Activated T-helper 2 cell treated with anti-CD3 and anti-CD28 coated beads, Interferon-gamma antibody, Interleukin-2, Interleukin-4, amounts not matched to agents 10 μg/mL and 5 μg/mL and 100 μg/mL, durations not matched to agents 14 hours and 24 hours and 36 hours (primary cell): Measurements from ENCODE around the gene RAB29. TPM values are rescaled to one million over a fixed set of nuclear protein-coding genes. Genes with fewer than 3 reads are reported as not detected.

Experiments used
- DNase-seq: peaks from one replicate; pipeline ENCODE4 v3.0.0; 2021; ENCODE audit warnings: low spot score
- H3K27ac Mint-ChIP-seq: one replicate; pipeline ENCODE4 v1.8.0; 2021; ENCODE audit warnings: mixed read lengths
- H3K27me3 Mint-ChIP-seq: one replicate; pipeline ENCODE4 v1.8.0; 2021; ENCODE audit warnings: low read depth, mixed read lengths
- H3K36me3 Mint-ChIP-seq: one replicate; pipeline ENCODE4 v1.8.0; 2021; ENCODE audit warnings: low read depth, mixed read lengths
- H3K4me1 Mint-ChIP-seq: one replicate; pipeline ENCODE4 v1.8.0; 2021; ENCODE audit warnings: low read depth, mixed read lengths
- H3K4me3 Mint-ChIP-seq: one replicate; pipeline ENCODE4 v1.8.0; 2021; ENCODE audit warnings: low read depth, mild to moderate bottlenecking, moderate library complexity, mixed read lengths
- H3K9me3 Mint-ChIP-seq: one replicate; pipeline ENCODE4 v1.8.0; 2021; ENCODE audit warnings: mixed read lengths
- intact Hi-C: fragments of 100-400 bp; cut with micrococcal nuclease; formaldehyde crosslinking; loops from one replicate; pipeline ENCODE4 v1.15.1; 2023
- total RNA-seq: library from RNA; stranded (reverse); gene quantifications from 2 replicates; pipeline ENCODE4 v1.2.3, GENCODE V29; 2022

The RAB29 gene
- total RNA-seq, 1 donor from 2014 or later: 26.2 TPM

- Mint-ChIP-seq H3K4me1 (peaks cover 50% of the 10 kb centered on the region), H3K36me3 (peaks cover 54% of the 10 kb centered on the region), H3K27me3 (peaks cover 1% of the 10 kb centered on the region), H3K9me3 (no peaks in the 10 kb centered on the region), H3K4me3 (peak overlapping the region; percentile 96), H3K27ac (peak overlapping the region; percentile 54)
- intact Hi-C loops: loop anchor here (1.0 to 5.0 kb wide), 4 partner anchors 22 to 140 kb away; partner anchors contain the start of genes ELK4, NUCKS1 and SLC41A1
- no peak for DNase-seq
Observed at GRCh38 chr1:205772607-205773032, 2.7 kb downstream of the RAB29 start.

DNA sequence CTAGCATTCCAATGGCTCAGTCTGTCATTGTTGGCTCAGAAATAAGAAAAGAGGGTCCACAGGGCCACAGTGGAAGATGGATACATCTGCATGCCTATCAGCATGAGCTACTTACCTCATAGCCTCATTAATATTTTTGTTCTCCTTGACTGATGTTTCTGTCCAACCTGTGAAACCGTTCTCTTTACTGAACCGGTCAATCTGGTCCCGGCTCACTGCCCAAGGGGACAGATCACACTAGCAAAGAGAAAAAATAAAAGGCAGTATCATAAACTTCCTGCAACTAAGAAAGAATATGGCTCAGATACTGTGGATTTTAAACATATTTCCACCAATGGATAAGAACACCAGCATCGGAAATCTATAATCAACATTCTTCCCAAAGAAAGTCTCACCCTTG lies 4.7 kb downstream of the RAB29 start:
- Mint-ChIP-seq H3K27ac (no peak overlapping the region), H3K36me3 (peaks cover 59% of the 10 kb centered on the region), H3K4me1 (peaks cover 46% of the 10 kb centered on the region), H3K27me3 (no peaks in the 10 kb centered on the region), H3K9me3 (no peaks in the 10 kb centered on the region), H3K4me3 (no peak overlapping the region)
- intact Hi-C loops: loop anchor here (5.0 kb wide), 1 partner anchor 138 kb away; the partner anchor contains the start of gene ELK4
- DNase-seq: no peak

DNA sequence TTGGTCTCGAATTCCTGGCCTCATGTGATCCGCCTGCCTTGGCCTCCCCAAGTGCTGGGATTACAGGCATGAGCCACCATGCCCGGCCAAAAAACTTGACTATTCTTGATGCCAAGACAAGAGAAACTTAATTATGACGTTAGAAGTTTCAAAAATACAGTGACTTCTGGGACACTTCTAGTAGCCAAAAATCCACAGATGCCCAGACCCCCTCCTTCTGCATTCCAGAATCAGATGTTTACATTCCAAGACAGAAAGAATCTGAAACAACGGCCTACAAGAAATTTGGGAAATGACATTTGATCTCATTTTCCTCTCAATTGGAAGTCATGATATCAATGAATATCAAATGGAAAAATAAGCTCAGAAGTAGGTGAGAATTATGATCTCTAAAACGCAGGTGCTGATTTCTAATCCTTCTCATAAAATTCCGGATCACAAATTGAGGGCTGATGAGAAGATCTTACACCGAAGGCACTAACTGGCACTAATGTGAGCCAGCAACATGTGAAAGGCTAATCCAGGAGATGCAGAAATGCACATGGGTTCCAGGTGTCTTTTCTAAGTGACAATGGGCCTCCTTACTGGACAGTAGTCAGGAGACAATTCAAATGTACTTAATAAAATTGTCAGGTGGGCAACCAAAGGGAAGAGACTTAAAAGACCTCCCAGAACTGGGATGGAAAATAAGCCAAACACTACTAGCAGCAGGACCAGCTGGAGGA lies 5.5 kb downstream of the RAB29 start:
- DNase-seq: no peak
- Mint-ChIP-seq H3K9me3 (no peaks in the 10 kb centered on the region), H3K36me3 (peaks cover 56% of the 10 kb centered on the region), H3K27ac (no peak overlapping the region), H3K27me3 (no peaks in the 10 kb centered on the region), H3K4me1 (peaks cover 41% of the 10 kb centered on the region), H3K4me3 (no peak overlapping the region)
- intact Hi-C loops: loop anchor here (5.0 kb wide), 1 partner anchor 138 kb away; the partner anchor contains the start of gene ELK4

- intact Hi-C loops: no loop called here
- Mint-ChIP-seq H3K4me1 (peaks cover 24% of the 10 kb centered on the region), H3K27me3 (no peaks in the 10 kb centered on the region), H3K27ac (no peak overlapping the region), H3K36me3 (peaks cover 42% of the 10 kb centered on the region), H3K4me3 (no peak overlapping the region), H3K9me3 (no peaks in the 10 kb centered on the region)
- no peak for DNase-seq
Observed at GRCh38 chr1:205767248-205767647, 8.0 kb downstream of the RAB29 start.

GRCh38 chr1:205766570-205766969 lies 8.7 kb downstream of the RAB29 start:
- Mint-ChIP-seq H3K4me3 (no peak overlapping the region), H3K9me3 (no peaks in the 10 kb centered on the region), H3K27me3 (no peaks in the 10 kb centered on the region), H3K27ac (no peak overlapping the region), H3K4me1 (peaks cover 17% of the 10 kb centered on the region), H3K36me3 (peaks cover 36% of the 10 kb centered on the region)
- no peak for DNase-seq
- intact Hi-C loops: no loop called here

DNA sequence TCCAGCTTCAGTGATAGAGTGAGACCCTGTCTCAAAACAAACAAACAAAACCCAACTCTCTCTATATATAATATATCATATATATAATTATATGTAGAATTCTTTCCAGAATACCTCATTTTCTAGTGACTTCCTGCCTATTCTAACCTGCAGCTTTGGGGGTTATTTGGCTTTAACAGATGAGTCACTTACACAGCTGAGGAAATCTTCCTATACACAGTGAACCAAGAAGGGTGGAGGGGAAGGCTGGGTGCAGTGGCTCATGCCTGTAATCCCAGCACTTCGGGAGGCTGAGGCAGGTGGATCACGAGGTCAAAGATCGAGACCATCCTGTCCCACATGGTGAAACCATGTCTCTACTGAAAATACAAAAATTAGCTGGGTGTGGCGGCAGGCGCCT lies 9.2 kb downstream of the RAB29 start:
- Mint-ChIP-seq H3K4me3 (no peak overlapping the region), H3K27ac (no peak overlapping the region), H3K27me3 (no peaks in the 10 kb centered on the region), H3K4me1 (peaks cover 12% of the 10 kb centered on the region), H3K36me3 (peaks cover 32% of the 10 kb centered on the region), H3K9me3 (no peaks in the 10 kb centered on the region)
- no peak for DNase-seq
- intact Hi-C loops: no loop called here

- no peaks in the 10 kb centered on the region for H3K9me3 Mint-ChIP-seq
- no peaks in the 10 kb centered on the region for H3K27me3 Mint-ChIP-seq
- DNase-seq: no peak
- intact Hi-C loops: no loop called here
- H3K4me3 Mint-ChIP-seq: no peak overlapping the region
- peaks cover 18% of the 10 kb centered on the region for H3K36me3 Mint-ChIP-seq
- peaks cover 8% of the 10 kb centered on the region for H3K4me1 Mint-ChIP-seq
- no peak overlapping the region for H3K27ac Mint-ChIP-seq
Observed at GRCh38 chr1:205764578-205764977, 10.7 kb downstream of the RAB29 start.

- intact Hi-C loops: no loop called here
- no peak overlapping the region for H3K27ac Mint-ChIP-seq
- DNase-seq: no peak
- H3K4me3 Mint-ChIP-seq: no peak overlapping the region
- peaks cover 8% of the 10 kb centered on the region for H3K4me1 Mint-ChIP-seq
- no peaks in the 10 kb centered on the region for H3K9me3 Mint-ChIP-seq
- H3K27me3 Mint-ChIP-seq: no peaks in the 10 kb centered on the region
- peaks cover 13% of the 10 kb centered on the region for H3K36me3 Mint-ChIP-seq
Observed at GRCh38 chr1:205763980-205764379, 11.3 kb downstream of the RAB29 start.

DNA sequence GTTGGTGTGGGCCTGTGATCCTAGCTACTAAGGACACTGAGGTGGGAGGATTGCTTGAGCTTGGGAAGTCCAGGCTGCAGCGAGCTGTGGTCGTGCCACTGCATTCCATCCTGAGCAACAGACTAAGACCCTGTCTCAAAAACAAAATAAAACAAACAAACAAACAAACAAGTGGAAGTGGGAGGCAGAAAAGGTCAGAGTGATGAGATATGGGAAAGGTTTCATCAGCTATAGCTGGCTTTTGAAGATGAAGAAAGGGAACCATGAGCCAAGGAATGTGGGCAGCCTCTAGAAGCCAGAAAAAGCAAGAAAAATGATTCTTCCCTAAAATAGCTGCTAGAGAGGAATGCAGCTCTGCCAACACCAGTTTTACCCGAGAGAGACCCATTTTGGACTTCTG lies 14.7 kb downstream of the RAB29 start:
- no peak for DNase-seq
- no peaks in the 10 kb centered on the region for H3K9me3 Mint-ChIP-seq
- H3K4me1 Mint-ChIP-seq: peaks cover 8% of the 10 kb centered on the region
- H3K36me3 Mint-ChIP-seq: no peaks in the 10 kb centered on the region
- H3K27ac Mint-ChIP-seq: no peak overlapping the region
- intact Hi-C loops: no loop called here
- no peaks in the 10 kb centered on the region for H3K27me3 Mint-ChIP-seq
- H3K4me3 Mint-ChIP-seq: no peak overlapping the region

- Mint-ChIP-seq H3K27me3 (peaks cover 3% of the 10 kb centered on the region), H3K36me3 (no peaks in the 10 kb centered on the region), H3K27ac (no peak overlapping the region), H3K9me3 (no peaks in the 10 kb centered on the region), H3K4me1 (peaks cover 3% of the 10 kb centered on the region), H3K4me3 (no peak overlapping the region)
- intact Hi-C loops: no loop called here
- DNase-seq: no peak
Observed at GRCh38 chr1:205756552-205756951, 18.7 kb downstream of the RAB29 start.

- Mint-ChIP-seq H3K4me1 (peaks cover 13% of the 10 kb centered on the region), H3K4me3 (no peak overlapping the region), H3K27ac (no peak overlapping the region), H3K36me3 (peaks cover 3% of the 10 kb centered on the region), H3K9me3 (no peaks in the 10 kb centered on the region), H3K27me3 (peaks cover 3% of the 10 kb centered on the region)
- no peak for DNase-seq
- intact Hi-C loops: no loop called here
Observed at GRCh38 chr1:205754857-205755256, 20.4 kb downstream of the RAB29 start.

GRCh38 chr1:205751036-205751651 lies 24.1 kb downstream of the RAB29 start:
- peak overlapping the region; percentile 92 for H3K4me3 Mint-ChIP-seq
- no peaks in the 10 kb centered on the region for H3K9me3 Mint-ChIP-seq
- intact Hi-C loops: no loop called here
- no peak for DNase-seq
- peak overlapping the region; percentile 98 for H3K27ac Mint-ChIP-seq
- peaks cover 29% of the 10 kb centered on the region for H3K36me3 Mint-ChIP-seq
- peaks cover 32% of the 10 kb centered on the region for H3K4me1 Mint-ChIP-seq
- H3K27me3 Mint-ChIP-seq: peaks cover 3% of the 10 kb centered on the region
